NCI-H2196 (cell line): Measurements from ENCODE around the gene NFIB.

Experiments
- DNase-seq: peaks from one replicate; lab custom pipeline; 2025; ENCODE audit not compliant: unreplicated experiment; lab: John Stamatoyannopoulos, UW

Gene NFIB

DNA sequence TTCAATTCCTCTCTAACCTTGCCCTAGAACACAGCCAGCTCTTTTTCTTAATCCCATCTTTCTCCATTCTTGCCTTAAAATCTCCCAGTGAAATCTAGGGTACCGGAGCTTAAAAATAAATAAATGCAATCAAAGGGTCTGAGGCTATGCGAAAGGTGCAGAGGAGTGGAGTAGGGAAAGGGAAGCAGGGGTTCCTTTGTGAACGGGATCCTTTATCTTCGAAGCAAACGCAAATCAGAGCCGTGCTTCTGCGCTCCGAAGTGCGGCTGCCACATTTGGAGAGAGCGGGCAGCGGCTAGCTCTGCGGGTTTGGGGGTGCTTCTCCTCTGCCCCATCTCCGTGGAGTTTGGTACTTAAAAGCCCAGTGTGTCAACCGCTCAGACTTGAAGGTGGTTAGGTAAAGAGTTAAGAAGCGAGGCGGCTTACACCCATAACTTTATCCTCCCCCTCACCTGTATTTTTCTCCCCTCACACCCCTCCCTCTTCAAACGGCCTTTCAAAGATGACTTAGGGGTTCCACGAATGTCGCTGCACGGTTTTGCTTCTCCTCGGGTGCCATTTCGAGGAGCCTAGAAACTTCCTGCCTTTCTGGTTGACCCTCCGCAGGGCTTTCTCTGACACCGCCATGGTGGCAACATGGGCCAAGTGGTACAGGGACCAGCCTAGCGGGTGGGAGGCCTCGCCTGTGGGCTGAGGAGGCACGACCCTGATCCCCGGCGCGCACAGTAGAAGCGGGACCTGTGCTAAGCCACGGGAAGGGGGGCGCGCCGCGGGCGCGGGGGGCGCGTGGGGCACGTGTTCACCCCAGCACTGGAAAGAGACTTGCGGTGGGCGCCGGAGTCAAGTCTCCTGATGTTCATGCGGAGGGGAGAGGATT is 31.7 kb upstream of the NFIB start:
- no peak for DNase-seq

DNA sequence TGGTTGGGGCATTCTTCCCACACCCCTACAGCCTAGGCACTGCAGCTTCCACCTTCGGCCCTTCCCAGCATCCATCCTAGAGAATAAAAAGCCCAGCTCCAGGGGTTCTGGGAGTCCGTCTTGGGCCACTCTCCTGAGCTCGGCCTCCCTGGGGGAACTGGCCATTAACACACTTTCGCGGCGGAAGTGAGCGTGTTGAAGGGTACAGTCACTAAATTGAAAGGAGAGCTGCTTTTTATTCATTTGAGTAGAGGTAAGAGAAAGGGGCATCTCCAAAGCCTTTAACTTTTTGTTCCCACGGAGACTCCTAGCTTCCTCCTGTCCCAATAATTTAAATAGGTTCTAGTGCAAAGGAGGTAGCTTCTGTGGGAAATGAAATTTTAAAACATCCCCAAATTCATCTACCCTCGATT is 31.0 kb upstream of the NFIB start:
- DNase-seq: no peak

DNA sequence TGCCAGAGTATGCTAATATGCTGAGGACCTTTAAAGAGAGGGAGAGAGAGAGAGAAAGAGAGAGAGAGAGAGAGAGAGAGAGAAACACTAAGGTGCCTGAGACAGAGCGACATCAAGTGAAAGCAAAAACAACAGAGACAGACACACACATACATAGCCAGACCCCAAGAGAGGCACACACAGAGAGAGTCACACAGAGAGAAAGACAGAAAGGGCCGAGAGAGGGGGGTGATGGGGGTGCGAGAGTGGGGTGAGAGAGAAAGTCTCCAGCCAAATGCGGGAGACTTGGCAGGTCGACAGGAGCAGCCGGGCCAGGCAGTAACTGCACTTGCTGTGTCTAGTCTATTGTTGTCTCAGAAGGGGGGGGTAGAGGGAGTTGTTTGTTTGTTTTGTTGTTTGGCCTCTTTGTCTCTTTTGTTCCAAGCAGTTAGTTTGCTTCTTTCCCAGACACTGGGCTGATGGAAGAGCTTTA is 30.1 kb upstream of the NFIB start:
- DNase-seq: peak; percentile 73

DNA sequence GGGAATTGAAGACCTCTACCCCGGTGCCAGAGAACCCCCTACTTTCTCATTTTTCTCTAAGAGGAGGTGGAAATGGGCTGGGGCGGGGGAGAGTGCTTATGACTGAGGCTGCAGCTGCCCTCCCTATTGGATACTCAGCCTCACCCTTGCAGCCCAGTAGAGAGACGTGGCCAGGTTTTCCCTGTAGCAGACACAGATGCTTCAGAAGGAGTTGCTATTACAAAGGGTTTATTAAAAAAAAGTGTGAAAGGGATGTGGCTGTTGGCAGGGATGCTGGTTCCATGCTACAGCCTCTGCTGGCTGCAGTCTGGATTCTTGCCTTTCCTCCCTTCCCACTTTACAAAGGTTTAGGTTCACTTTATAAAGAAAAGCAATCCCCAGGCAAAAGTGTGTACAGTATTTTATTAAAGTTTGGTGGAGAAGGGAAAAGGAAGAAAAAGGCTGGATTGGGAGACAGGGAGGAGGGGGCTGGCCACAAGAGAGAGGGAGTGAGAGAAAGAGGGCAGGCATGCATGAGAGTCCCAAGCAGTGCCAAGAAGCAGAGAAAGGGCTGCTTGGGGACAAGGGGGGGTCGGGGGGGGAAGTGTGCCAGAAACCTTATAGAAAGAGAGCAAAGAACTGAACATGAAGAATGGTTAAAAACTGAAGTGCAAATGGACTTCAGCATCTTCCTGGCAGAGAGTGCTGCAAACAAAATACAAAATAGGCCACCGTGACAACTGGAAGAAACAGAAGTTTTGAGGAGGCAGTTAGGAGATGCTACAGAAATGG is 29.5 kb upstream of the NFIB start:
- DNase-seq: peak; percentile 62

DNA sequence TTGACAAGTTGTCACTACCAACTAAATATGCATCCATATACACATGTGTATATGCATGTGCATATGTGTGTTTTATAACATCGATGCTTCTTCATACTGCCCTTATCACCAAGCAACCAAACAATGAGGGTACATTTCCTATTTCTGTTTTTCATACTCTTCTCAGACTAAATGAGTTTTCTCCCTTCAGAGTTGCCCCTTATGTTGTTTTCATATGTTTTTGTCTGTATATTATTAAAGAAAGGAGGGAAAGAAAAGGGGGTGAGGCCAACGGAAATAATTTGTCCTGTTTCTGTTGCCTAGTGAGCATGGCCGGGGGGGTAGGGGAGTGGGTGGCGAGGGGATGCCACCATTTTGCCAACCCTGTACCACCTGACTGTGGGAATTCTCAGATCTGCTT is 28.8 kb upstream of the NFIB start:
- DNase-seq: no peak

DNA sequence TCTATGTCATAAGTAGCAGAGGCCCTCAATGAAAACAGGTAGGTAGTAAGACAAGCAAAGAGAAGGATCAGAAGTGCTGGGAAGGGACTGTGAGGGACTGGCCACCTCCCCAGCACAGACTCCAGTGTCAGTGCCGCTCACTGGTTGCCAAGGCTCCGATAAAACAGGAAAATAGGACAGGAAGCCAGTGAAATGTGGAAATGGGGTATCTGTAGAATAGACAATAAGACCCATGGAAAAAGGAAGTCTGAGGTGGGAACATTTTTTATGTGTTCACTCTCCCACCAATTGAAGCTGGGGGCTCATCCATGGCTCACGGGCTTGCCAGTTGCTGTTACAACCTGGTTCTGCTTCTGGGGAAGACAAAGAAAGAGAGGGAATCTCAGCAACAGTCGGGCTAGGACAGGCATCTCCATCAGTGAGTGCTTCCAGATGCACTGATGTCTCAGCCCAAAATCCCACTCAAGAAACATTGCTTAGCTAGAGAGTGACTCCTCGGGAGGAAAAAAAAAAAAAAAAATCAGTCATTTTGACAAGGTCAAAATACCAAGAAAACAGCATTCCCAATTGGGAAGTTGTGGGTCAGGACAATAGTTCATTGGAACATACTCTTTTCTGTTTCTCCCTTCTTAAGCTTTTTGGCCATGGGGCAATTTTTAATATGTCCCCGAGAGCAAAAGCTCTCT is 27.6 kb upstream of the NFIB start:
- no peak for DNase-seq

DNA sequence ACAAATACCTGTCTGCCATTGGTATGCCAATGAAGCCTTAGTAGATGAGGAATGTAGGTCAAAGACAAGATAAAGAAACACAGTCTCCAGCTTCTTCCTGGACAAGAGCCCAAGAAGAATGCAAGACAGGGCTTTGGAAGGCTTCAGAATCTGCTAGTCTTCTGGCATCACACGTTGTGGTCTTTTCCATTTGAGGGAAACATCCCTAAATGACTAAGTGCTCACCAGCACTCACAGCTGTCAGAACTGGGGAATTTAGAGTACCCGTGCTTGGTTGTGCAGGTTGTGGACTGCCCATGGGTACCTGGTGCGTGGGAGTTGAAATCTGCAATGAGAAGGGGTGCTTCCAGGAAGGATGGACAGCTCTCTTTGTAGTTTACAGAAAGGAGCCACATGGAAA is 27.1 kb upstream of the NFIB start:
- no peak for DNase-seq

DNA sequence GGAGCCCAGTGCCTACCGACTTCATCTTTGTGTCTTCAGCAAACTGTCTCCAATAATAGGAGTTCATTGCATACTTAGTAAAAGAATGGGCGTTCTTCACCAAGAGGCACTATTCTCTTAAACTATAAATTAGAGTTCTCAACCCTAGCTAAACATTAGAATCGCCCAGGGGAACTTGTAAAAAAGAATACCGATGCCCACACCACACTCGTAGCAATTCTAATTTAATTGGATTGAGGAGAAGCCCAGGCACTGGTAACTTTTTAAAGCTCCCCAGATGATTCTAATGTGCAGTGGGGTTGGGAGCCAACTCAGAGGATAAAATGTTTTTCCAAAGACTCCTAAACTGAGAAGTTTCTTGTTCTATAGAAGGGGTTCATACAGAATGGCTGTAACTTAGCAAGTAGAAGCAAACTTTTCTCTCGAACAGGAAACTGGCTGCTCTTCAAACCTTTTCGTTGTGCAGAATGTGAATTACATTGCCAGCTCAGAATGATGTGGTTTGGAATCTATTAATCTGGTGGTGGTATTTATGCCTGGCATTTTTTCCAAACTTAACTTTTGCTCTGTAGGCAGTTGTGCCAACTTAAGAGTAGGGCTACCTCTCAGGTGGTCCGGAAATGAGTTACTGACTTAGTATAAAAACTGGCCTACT is 26.4 kb upstream of the NFIB start:
- DNase-seq: no peak

DNA sequence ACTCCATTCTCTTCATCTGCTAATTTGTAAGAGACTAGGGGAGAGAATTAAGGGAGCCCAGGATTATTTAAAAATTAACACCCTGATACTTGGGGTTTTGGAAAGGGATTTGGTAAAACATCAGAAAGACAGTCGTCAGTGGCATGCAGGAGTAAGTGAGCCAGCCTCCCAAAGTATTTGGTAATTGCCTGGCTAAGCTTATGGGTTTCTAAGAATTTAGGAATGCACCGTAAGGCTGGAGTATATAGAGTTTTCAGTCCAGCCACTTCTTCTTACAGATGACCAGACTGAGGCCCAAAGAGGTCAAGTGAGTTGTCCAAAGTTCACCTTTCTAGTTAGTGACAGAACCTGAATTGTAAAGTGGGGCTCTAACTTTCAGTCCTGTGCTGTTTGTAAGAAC is 25.8 kb upstream of the NFIB start:
- no peak for DNase-seq

DNA sequence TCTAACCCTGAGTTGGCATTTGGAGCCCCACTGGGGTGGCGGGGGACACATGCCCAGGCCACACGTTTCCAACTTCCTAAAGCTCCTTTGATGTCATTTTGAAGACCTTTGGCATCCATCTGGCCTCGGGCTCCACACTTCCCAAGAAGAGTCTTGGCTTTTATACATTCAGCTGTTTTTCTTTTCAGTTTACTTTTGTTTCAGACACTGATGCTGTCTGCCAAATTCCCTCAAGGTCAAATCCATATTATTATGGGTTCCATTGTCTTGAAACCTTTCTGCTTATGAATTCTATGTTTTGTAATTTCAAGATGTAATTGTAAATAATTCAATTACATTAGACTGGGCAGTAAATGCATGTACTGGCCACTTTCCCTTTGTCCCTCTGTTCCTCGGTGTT is 23.7 kb upstream of the NFIB start:
- no peak for DNase-seq

DNA sequence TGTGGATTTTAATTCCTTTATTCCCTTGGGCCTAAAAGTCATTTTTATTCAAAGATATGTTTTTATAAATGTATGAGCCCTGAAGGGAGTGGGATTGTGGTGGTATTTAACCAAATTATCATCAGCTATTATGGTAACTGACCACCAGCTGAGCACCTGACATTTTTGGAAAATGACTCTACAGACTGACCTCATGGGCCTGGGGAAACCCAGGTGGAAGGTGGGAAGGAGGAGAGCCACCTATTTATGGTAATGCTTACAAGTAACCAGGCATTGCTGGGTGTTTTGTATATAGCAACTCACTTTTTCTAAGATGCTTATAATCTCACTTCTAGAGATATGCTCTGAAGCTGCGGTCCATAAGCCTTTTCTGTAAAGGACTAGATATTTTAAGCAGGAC is 22.3 kb upstream of the NFIB start:
- no peak for DNase-seq

DNA sequence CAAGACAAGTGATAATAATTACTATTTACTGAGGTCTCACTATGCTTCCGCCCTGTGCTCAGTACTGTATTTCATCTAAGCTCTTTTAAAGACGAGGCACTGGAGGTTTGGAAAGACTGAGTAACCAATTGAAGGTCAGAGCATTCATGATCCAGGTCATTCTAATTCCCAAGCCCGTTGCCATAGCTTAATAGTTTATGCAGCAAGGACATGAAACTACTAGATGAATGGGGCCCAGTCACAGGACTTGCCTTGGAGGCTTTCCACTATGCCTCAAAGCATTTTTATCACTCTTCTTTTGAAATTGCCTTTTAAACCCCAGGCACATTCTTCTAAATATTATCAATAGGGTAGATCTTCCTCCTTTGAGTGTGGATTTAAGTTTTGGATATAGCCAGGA is 17.2 kb upstream of the NFIB start:
- DNase-seq: no peak

DNA sequence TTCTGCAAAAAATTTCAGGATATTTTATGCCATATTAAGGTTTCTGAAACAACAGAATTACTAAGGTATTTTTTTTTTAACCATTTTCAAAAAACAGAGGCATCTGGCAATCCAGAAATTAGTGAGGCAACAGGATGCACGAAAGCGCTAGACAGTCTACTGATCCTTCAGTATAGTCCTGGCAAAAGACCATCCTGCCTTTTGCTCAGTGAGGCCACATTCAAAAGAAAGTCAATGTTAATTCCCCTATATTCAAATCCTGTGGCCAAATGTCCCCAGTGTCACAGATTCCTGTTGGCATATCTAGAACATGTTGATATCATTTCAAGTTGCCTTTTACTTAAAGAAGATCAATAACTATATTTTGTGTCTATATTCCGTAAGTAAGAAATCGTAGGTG is 13.1 kb upstream of the NFIB start:
- DNase-seq: no peak

DNA sequence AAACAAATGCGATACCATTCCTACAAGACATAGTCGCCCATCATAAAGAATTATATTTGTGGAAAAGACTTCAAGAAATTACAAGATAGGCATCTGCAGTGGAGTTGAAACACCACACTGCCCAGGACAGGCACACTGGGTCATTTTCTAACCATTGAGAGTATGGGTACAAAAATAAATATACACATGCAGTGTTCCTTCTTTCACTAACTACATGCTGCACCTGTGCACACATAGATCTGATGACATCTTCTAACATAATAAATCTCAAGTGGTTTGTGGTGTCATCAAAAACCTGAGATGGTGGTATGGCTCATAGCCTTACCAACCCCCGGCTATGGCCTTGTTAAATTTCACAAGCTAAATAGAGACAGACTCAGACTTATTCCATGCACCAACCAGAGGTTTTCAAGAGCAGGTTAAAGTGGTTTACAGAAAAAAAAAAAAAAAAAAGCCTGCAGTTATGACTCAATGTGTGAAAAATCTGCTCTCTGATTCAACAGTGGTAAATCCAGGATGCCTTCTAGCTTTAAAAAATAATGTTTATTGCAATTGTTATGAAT is 12.4 kb upstream of the NFIB start:
- DNase-seq: peak; percentile 99

DNA sequence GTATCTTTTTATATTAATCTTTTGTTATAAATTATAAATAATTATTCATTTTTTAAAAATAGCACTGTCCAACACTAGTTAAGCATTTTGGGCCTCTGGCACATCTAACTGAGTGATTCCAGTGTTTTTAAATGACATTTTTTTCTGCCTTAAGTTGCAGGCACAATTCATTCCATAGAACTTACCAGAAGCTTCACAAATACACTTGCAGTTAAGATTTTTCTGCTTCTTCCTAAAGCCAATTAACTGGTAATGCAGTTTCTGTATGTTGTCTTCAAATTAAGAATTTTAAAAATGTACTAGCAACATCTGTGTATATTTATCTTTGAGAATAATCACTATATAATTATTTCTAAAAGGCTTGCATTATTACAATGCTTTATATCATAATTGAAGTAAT is 11.2 kb upstream of the NFIB start:
- no peak for DNase-seq

DNA sequence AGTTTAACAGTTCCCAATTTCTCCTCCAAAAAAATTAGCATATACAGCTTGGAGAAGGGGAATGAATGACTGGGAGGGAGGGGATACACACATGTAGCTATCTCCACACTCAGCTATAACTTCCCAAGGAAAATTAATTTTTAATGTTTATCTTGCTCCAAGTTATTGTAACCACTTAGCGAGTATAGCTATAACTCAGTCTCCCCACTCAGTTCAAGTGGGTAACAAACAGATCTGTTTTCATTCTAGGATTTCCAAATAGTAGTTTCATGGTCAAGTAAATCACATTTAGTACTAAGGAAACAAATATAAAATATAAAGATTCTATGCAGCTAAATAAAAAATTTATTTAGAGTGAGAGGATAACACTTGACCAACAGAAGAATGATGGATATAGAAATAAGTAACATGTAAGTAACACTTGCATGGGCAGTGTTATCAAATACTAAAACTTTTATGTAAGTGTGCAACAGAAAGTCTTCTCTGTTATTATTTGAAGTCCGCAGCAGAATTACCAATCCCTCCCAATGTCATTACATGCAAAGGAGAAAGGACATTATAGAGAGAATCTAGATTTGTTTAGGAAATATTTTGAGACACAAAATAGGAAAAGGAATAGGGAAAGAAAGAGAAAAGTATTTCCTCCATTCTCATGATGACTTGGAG is 10.2 kb upstream of the NFIB start:
- DNase-seq: peak; percentile 55

DNA sequence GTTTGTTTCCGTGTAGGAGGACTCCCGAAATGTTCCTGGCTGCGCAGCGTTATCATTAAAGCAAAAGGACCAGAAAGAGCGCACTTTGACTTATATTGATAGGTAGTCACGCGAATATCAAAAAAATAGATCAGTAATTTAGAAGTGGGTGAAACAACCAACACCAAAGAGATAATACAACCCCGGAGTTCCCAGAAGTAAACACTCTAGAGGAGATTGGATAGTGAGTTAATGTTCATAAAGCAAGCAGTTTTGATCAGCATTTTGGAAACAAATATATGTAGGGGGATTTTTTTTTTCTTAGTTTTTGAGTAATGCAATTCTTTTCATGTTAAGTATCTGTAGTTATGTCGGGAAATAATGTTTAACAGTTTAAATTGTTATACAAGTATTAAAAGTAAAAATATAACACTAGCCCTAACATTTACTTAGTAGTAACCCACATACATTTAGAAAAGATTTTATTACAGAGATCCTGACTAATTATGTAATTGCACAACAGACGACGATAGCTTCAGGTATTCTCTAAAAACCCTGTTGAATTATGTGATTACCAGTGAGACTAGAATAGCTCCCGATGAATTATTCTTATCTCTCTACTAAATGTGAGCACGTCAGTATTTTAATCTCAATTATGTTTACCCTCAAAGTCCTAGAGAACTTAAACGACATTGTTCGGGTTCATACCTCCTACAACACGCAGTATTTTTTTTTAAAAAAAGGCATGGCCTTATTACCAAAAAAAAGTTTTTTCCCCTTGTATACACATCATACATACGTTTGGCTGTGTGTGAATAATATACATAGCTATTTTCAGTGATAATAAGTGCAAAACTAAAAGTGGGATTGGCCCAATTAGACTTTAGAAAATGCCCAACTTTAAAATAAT is 9.4 kb upstream of the NFIB start:
- DNase-seq: peak; percentile 81

DNA sequence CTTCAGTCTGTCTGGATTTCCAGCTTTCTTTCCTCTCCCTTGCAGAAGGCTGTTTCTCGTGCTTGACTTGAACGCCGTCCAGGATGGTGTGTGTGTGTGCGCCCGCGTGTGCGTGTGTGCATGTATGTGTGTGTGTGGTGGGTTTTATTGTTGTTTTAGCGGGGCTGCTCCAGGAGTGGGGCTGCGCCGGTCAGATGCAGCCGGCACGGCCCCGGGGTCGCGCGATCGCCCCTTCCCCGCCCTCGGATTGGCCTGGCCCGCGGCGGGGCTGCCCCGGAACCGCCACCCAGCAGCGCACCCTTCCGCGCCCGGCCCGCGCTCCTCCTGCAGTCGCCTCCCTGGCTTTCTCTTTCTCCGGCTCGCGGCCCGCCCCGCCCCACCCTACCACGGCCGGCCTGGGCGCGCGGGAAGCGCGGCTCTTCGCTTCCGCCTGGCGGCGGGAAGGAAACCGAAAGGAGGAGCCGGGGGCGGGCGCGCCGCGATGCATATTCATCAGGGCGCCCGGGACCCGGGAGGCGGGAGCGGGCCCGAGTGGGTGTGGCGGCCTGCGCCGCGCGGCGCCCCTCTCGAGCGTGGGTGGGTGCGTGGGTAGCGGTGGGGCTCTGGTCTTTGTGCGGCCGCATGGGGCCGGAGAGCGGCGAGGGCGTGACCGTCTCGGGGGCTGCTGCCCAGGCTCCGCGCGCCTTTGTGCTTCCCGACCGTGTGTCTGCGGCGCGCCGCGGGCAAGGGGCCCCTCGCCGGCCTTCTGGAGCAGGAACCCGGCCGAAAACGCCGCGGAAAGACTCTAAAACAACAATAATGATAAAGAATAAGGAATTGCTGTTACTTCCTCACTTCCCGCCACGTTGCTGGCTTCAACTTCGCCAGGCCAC is 8.5 kb upstream of the NFIB start:
- DNase-seq: peak; percentile 100
